H7 (cell line): Measurements from ENCODE around the gene PIM3. TPM values are rescaled to one million over a fixed set of nuclear protein-coding genes. Genes with fewer than 3 reads are reported as not detected.
A peak's percentile ranks its signal among the peaks of the same experiment; 100 is the strongest.

Experiments
- DNase-seq: peaks from one replicate; pipeline ENCODE4 v3.0.0; 2012
- H3K27me3 ChIP-seq: 2 replicates; pipeline ENCODE4 v1.6.0; 2011; ENCODE audit warnings: mild to moderate bottlenecking, low read length; ENCODE audit not compliant: control insufficient read depth, insufficient read depth
- H3K36me3 ChIP-seq: replicated peaks from 2 replicates; pipeline ENCODE4 v1.5.1; 2011; ENCODE audit warnings: low read length; ENCODE audit not compliant: control insufficient read depth, insufficient read depth
- H3K4me3 ChIP-seq: 2 replicates; pipeline ENCODE4 v1.5.1; 2011; ENCODE audit warnings: low read depth, mild to moderate bottlenecking, control low read depth, low read length, moderate library complexity; ENCODE audit not compliant: insufficient read depth
- total RNA-seq: library from RNA; depleted of rRNA; stranded (reverse); fragments of >200 nt; shearing (Covaris generic); gene quantifications from 2 replicates; pipeline ENCODE4 v1.2.3, GENCODE V29; 2014

Gene PIM3
- total RNA-seq, 1 experiment from 2014 or later = 71.2 TPM

DNA sequence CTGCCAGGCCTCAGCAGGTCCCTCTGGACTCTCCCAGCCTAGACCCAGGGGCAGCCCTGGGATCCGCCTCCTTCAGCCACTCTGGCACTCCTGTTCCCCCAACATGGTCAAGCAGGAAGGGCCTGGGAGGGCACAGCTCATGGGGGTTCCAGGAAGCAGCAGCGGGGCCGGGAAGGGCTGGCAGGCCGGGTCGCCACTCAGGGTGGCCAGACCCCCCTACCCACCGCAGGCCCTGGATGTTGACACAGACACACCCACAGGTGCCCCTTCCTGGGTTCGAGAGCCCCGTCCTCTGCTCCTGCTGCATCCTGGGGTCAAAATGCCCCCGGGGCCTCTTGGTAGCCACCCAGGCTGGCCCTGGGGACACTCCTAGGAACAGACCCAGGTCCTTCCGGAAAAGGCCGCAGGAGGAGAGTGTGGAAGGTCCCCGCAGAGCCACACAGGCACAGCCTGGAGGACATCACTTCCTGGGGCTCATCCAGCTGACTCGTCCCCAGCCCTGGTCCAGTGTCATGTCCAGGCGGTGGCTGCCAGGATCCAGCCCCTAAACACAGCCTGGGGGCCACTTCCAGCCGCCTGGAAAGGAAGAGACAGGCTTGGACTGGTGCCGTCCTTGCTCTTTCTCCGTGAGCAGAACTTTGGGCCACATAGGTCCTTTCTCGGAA is 6.8 kb upstream of the PIM3 start:
- no peak for DNase-seq
- H3K27me3 ChIP-seq = no peaks in the 10 kb centered on the region
- H3K36me3 ChIP-seq = no peaks in the 10 kb centered on the region

DNA sequence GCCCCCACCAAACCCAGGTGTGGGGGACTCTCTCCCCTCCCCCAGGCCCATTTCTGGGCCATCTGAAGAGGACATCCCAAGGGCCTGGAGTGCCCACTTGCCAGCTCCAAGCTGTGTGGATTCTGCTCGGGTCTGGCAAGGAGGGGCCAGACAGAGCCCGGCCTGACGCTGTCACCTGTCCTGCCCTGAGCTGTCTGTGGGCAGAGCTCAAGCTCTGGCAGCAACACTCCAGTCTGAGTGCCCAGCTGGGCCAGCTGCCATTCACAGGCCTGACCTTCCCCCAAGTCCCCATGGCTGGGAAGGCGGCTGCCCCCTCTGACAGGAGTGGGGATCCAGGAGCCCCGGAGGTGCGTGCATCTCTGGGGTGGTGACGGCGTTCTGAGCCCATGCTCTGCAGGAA is 6.2 kb upstream of the PIM3 start:
- no peak for DNase-seq
- H3K4me3 ChIP-seq = no peak overlapping the region
- no peaks in the 10 kb centered on the region for H3K27me3 ChIP-seq
- H3K36me3 ChIP-seq = no peaks in the 10 kb centered on the region

More for the DNA sequence above, 6.8 kb upstream of the PIM3 start:
- no peak overlapping the region for H3K4me3 ChIP-seq

DNA sequence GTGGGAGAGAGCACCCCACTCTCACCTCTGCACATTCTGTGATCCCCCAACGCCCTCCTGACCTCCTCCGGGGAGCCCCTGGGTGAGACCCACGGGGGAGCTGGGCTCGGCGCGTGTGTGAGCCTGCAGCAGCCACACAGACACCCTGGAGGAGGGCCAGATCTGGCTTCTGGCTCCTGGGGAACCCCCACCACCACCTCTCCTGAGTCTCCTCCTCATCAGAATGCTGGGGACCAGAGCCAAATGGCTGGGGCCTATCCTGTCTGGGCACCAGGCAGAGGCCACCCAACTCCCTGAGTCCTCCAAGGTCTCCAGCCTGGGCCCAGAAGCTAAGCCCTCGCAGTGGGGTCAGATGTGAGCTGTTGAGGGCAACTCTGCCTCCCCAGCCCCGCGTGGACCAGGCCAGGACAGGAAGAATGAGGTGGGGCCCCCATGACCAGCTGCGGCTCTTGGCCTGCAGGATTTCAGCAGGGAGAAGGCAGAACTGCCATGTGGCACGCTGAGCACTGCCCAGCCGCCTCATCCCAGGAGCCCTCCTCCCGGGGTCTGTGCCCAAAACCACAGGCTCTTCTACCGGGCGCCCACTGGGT is 5.5 kb upstream of the PIM3 start:
- Histone ChIP-seq H3K4me3 (no peak overlapping the region), H3K36me3 (no peaks in the 10 kb centered on the region), H3K27me3 (peaks cover 2% of the 10 kb centered on the region; the same call in 1 of the 2 replicates)
- DNase-seq = no peak

DNA sequence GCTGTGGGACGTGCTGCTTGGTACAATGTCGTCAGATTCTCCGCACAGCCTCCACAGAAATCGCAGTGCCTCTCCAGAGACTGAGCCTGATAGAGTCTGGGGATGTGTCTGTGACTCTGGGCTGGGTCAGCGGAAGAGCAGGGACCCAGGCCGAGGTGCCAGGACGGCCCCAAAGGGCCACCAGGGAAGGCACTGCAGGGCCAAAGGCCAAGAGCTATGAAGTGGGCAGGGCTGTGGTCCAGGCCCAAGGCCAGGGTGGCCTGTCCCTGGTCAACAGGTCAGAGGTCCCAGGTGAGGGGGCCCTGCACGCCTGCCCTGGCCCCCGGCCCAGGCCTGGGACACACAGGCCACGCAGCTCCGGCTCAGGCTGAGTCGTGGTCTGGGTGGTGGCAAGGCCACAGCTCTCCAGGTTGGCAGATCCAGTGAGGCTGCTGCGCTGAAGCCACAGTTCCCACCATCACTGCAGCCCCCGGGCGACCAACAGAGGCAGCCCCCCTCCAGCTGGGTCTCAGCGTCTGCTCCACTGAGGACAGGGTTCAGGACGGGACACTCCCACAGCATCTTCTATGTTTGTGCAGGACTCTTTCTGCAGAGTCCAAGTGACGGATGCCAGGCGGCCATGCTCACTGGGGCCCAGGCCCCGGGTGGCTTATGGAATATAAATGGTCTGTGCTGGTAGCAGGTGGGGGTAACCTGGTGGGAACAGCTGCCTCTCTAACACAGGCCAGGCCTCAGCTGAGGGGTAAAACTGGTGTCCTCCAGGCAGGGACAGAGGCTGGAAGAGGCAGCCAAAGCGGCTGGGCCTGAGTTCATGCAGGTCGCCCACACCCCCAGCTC is 4.8 kb upstream of the PIM3 start:
- no peak overlapping the region for H3K4me3 ChIP-seq

DNA sequence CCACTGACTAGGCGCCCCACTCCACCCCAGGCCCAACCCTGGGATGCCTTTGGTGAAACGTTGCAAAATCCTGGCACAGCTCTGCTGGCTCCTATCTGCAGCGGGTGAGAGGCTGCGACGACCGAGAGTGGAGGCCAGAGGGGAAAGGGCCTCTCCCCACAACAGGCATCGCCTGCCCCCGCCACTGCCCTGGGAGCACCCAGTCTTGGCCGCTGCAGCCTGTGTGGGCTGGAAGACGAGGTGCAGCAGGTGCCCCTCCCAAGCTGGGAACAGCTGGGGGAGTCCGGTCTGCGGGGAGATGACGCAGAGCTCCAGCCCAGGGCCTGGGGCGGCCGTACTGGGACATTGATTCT is 4.2 kb upstream of the PIM3 start:
- Histone ChIP-seq H3K4me3 (no peak overlapping the region), H3K27me3 (peaks cover 3% of the 10 kb centered on the region; the same call in 1 of the 2 replicates)
- DNase-seq = no peak

More for the DNA sequence above, 4.8 kb upstream of the PIM3 start:
- no peaks in the 10 kb centered on the region for H3K36me3 ChIP-seq
- H3K27me3 ChIP-seq = peaks cover 2% of the 10 kb centered on the region; the same call in 1 of the 2 replicates
- DNase-seq = no peak

DNA sequence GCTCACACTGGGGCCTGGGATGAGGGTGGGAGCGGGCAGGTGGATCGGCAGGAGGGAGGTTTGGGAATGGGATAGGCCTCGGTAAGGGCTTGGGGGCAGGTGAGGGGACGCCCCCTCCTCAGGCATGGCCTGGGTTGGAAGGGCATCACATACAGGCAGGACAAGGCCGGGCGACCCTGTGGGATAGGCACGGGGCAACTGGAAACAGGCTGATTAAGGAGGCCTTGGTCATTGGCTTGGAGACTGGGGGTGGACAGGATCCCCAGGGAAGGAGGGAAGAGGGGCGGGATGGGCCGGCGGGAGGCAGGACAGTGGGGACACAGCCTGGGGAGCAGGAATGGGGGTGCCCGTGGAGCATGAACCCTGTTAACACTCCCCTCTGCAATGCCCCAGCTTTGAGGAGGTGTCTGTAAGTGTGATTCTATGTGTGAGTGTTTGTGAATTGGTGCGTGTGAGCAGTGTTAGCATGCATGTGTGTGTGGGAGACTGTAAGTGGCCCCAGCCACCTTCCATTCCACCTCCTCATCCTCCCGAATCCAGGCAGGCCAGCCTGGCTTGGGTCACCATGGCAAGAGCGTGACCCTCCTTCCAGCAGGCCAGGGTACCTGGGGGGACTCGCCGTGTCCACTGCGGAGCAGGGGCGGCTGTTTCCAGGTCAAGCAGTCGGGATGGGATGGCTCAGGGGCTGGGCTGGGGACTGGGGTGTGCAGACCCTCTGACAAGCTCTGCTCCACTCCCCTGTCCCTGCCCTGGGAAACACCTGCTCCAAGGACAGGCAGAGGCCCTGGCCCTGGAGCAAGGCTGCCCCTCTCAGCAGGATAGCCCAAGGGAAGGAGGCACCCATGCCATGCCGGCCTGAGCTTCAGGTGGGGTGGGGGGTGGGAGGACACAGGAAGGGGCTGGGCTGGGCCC is 3.4 kb upstream of the PIM3 start:
- H3K4me3 ChIP-seq = no peak overlapping the region
- H3K27me3 ChIP-seq = peaks cover 5% of the 10 kb centered on the region; the same call in 1 of the 2 replicates
- no peak for DNase-seq
- H3K36me3 ChIP-seq = no peaks in the 10 kb centered on the region

More for the DNA sequence above, 4.2 kb upstream of the PIM3 start:
- no peaks in the 10 kb centered on the region for H3K36me3 ChIP-seq

DNA sequence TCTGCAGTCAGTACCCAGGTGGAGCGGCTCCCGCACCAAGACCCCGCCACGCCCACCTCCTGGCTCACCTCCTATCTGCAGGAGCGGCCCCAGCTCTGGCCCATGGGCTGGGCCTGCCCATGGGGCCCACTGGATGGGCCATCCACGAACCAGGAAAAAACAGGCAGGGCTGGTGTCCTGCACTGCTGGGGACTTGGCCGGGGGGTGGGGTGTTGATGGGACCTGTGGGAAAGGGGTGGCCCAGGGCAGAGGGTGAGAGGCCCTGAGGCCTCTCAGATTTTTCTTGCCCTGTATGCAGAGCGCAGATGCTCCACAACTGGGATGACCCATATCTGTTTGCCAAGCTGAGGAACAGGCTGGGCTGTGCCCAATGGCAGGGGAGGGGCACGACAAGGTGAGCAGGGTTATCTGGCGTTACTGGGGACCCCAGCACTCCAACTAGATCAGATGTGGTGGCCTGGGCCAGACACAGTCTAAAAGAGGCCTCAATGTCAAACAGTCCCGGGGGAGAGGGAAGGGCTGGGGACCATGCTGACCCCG is 2.7 kb upstream of the PIM3 start:
- DNase-seq = no peak
- Histone ChIP-seq H3K4me3 (no peak overlapping the region), H3K36me3 (no peaks in the 10 kb centered on the region; the same call in 1 of the 2 replicates), H3K27me3 (peaks cover 5% of the 10 kb centered on the region; the same call in 1 of the 2 replicates)

DNA sequence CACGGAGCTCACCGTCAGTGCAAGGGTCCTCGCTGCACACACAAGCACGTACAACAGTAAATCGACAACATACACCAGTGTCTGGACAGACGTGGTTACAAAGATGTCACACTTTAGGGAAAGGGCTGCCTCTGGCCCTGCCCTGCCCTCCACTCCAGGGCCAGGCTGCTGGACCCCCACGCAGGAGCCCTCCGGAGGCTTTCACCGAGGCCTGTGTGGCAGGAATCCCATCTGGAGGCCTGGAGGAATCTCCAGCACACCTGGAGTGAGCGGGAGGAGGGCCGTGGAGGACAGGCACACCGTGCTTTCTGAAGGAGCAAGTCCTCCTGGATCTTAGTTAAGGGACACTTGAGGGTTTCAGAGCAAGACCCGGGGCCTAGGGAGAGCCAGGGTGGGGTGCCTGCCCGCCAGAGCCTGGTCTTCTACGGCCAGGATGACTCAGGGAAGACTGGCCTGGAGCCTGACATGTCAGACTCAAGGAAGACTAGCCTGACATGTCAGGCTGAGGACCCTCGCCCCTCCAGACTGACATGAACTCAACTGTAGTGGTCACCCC is 2.1 kb upstream of the PIM3 start:
- Histone ChIP-seq H3K27me3 (peaks cover 5% of the 10 kb centered on the region; the same call in 1 of the 2 replicates), H3K4me3 (no peak overlapping the region), H3K36me3 (peaks cover 4% of the 10 kb centered on the region)
- no peak for DNase-seq

DNA sequence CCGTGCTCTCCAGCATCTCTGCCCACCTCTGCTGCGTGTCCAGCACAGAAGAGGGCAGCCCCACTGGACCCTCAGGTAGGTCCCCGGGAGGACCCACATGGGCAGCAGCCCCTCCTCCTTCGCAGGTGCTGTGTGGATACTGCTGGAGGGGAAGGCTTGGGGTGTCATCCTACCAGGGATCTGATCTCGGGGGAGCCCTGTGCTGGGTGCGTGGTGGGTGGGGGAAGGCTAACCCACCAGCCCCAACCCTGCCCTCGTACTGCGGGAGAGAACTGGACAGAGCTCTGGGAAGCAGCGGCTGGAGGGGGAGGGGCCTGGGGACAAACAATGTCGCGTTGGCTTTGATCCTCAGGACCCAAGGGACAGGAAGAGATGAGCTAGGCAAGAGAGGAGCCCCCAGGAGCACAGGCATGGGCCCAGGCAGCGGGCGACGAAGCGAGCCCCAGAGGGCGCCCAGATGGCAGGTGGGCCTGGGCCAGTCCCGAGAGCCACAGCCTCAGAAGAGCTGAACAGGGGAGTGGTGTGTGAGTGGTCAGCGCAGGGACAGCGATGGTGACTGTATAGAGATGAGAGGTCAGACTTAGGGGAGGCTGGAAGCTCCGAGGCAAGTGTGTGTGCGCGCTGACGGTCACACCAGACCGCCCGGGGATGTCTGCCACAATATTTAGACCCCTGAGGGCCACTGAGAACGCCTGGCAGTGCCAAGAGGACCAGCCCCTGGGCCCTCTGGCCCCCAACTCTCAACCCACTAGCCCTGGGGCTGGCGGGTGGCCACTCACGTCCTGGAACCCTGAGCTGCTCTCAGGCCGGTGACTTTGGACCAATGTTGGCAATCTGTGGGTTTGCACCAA is 1.4 kb upstream of the PIM3 start:
- peaks cover 7% of the 10 kb centered on the region for H3K36me3 ChIP-seq
- DNase-seq = no peak
- H3K4me3 ChIP-seq = peak overlapping the region; percentile 91
- peaks cover 5% of the 10 kb centered on the region; the same call in 1 of the 2 replicates for H3K27me3 ChIP-seq

DNA sequence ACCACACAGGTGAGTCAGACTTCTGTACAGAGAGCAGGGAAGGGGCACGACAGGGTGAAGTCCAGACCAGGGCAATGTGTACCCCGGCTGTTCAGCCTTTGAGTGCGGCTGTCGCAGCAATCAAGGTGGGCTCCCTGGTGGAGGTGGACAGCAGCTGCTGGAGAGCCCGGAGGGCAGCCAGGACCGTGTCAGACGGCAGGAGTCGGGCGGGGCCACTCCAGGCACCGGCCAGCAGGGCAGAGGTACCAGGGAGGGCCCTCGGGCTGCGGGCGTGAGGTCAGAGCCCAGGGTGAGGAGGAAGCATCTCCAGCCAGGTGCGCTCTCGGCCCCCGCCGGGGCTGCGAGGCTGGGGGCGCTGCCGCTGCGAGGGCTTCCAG is 802 bp upstream of the PIM3 start:
- Histone ChIP-seq H3K36me3 (peaks cover 7% of the 10 kb centered on the region), H3K27me3 (peaks cover 5% of the 10 kb centered on the region; the same call in 1 of the 2 replicates), H3K4me3 (peak overlapping the region; percentile 91)
- no peak for DNase-seq

DNA sequence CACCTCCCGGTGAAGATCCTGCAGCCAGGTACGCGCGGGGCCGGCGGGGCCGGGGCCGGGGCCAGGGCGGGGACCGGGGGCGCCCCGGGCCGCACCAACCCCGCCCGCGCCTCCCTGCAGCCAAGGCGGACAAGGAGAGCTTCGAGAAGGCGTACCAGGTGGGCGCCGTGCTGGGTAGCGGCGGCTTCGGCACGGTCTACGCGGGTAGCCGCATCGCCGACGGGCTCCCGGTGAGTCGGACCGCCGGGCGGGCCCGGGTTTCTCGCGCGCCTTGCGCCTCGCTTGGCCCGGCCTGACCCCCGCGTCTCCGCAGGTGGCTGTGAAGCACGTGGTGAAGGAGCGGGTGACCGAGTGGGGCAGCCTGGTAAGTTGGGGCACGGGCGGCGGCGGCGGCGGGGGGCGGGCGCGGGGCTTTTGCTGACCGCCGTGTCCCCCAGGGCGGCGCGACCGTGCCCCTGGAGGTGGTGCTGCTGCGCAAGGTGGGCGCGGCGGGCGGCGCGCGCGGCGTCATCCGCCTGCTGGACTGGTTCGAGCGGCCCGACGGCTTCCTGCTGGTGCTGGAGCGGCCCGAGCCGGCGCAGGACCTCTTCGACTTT is 531 bp downstream of the PIM3 start:
- DNase-seq = peak; percentile 87
- peaks cover 7% of the 10 kb centered on the region for H3K36me3 ChIP-seq
- H3K27me3 ChIP-seq = peaks cover 5% of the 10 kb centered on the region; the same call in 1 of the 2 replicates
- H3K4me3 ChIP-seq = peak overlapping the region; percentile 91

DNA sequence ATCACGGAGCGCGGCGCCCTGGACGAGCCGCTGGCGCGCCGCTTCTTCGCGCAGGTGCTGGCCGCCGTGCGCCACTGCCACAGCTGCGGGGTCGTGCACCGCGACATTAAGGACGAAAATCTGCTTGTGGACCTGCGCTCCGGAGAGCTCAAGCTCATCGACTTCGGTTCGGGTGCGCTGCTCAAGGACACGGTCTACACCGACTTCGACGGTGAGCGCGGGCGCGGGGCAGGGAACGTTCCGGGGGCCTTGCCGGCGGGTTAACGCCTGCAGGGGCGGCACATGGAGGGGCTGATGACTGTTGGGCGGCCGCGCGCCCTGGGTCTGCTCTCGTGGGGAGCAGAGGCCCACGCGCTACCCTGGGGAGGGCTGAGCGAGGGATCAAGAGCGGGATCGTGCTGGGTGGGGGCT is 1.0 kb downstream of the PIM3 start:
- Histone ChIP-seq H3K36me3 (peaks cover 7% of the 10 kb centered on the region), H3K4me3 (peak overlapping the region; percentile 91), H3K27me3 (peaks cover 5% of the 10 kb centered on the region; the same call in 1 of the 2 replicates)
- peak; percentile 83 for DNase-seq
